ENCODE measurements around the gene EP400. TPM values are rescaled to one million over a fixed set of nuclear protein-coding genes. Genes with fewer than 3 reads are reported as not detected.

EP400 gene
- polyA plus RNA-seq, 4 donors = 8.6 to 28.9 (median 12.8) TPM

DNA sequence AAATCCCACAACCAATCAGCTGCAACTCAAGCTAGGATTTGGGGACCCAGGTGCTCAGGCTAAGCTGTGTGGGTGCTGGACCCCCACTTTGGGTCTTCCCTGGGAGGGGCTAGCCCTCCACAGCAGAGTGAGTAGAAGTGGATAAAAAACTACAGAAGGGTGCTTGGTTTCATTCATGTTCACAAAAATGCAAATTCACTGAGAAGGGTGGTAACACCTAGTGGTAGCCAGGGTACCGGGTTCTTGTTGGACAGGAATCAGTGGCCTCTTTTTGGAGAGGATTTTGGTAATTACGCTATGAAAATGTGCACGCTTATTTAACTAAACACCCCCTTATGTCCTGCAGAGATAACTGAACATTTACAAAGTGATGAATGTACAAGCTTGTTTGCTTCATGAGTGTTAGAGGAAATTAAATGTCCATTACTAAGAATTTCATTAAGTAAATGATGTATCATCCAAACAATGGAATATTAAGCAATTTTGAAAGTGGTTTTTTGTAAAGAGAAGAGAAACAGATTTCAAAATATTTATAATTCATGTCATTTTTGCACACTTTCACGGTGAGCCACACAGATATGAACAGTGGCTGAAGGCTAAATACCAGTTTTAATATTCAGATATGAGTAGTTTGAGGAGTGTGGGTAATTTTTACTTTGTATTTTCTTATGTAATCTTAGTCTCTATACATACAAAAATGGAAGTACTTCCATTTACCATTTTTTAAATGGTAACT is 116.0 kb downstream of the EP400 start:
- 75 to 87% (median 86%) methylated on average over 4 of the region's 4 CpGs for WGBS, 3 donors
- H3K36me3 ChIP-seq (ENCODE audit: control insufficient read depth in 3 of 3, insufficient read depth in 2 of 3, low read depth in 1 of 3, low read length in 3 of 3) = peaks cover 9 to 84% (median 13%) of the 10 kb centered on the region in 3 donors
- DNase-seq (no peak), FAIRE-seq (no peak)
- no peaks in the 10 kb centered on the region for H3K9me3 ChIP-seq (ENCODE audit: control insufficient read depth in 2 of 2, insufficient read depth in 1 of 2, low read depth in 1 of 2, low read length in 1 of 2)
- H3K27me3 ChIP-seq (ENCODE audit: control insufficient read depth in 3 of 3, insufficient read depth in 3 of 3, low read length in 3 of 3) = no peaks in the 10 kb centered on the region
- no peak overlapping the region for H3K27ac ChIP-seq (ENCODE audit: low read depth in 1 of 3, low read length in 2 of 3)
- no peaks in the 10 kb centered on the region for H3K4me1 ChIP-seq (ENCODE audit: control insufficient read depth in 3 of 3, insufficient read depth in 2 of 3, low read depth in 1 of 3, low read length in 2 of 3)
- H3K4me3 ChIP-seq (ENCODE audit: low read depth in 1 of 3, low read length in 3 of 3) = no peak overlapping the region

- 63 to 89% (median 65%) methylated on average over 13 of the region's 13 CpGs for WGBS, 3 donors
- DNase-seq (peak in 1 of 2 donors; percentile 31), FAIRE-seq (no peak)
- Histone ChIP-seq H3K4me3 (ENCODE audit: low read depth in 1 of 3, low read length in 3 of 3) (no peak overlapping the region), H3K9me3 (ENCODE audit: control insufficient read depth in 2 of 2, insufficient read depth in 1 of 2, low read depth in 1 of 2, low read length in 1 of 2) (no peaks in the 10 kb centered on the region), H3K4me1 (ENCODE audit: control insufficient read depth in 3 of 3, insufficient read depth in 2 of 3, low read depth in 1 of 3, low read length in 2 of 3) (no peaks in the 10 kb centered on the region), H3K27ac (ENCODE audit: low read depth in 1 of 3, low read length in 2 of 3) (no peak overlapping the region), H3K27me3 (ENCODE audit: control insufficient read depth in 3 of 3, insufficient read depth in 3 of 3, low read length in 3 of 3) (no peaks in the 10 kb centered on the region), H3K36me3 (ENCODE audit: control insufficient read depth in 3 of 3, insufficient read depth in 2 of 3, low read depth in 1 of 3, low read length in 3 of 3) (peaks cover 9 to 83% (median 13%) of the 10 kb centered on the region in 3 donors)
Observed at GRCh38 chr12:132066345-132066685, 116.6 kb downstream of the EP400 start.

DNA sequence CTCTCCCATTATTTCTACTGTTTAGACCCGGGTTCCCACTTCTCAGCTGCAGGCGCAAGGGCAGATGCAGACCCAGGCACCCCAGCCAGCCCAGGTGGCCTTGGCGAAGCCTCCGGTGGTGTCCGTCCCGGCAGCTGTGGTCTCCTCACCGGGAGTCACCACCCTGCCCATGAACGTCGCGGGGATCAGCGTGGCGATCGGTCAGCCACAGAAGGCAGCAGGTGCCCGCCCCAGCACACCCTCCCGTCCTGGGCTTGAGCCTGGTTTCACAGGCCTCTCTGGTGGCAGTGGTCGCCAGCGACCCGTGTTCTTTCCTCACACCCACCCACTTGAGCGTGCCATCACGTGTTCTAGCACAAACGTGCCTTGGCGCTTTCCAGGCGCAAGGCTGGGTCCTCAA is 117.0 kb downstream of the EP400 start:
- Histone ChIP-seq H3K9me3 (ENCODE audit: control insufficient read depth in 2 of 2, insufficient read depth in 1 of 2, low read depth in 1 of 2, low read length in 1 of 2) (no peaks in the 10 kb centered on the region), H3K4me3 (ENCODE audit: low read depth in 1 of 3, low read length in 3 of 3) (no peak overlapping the region), H3K27ac (ENCODE audit: low read depth in 1 of 3, low read length in 2 of 3) (no peak overlapping the region), H3K27me3 (ENCODE audit: control insufficient read depth in 3 of 3, insufficient read depth in 3 of 3, low read length in 3 of 3) (no peaks in the 10 kb centered on the region), H3K4me1 (ENCODE audit: control insufficient read depth in 3 of 3, insufficient read depth in 2 of 3, low read depth in 1 of 3, low read length in 2 of 3) (no peaks in the 10 kb centered on the region), H3K36me3 (ENCODE audit: control insufficient read depth in 3 of 3, insufficient read depth in 2 of 3, low read depth in 1 of 3, low read length in 3 of 3) (peaks cover 13 to 81% (median 14%) of the 10 kb centered on the region in 3 donors)
- WGBS, 3 donors = 93 to 96% (median 94%) methylated on average over 23 of the region's 23 CpGs
- DNase-seq (no peak), FAIRE-seq (no peak)

GRCh38 chr12:132067182-132067581 is 117.4 kb downstream of the EP400 start:
- Histone ChIP-seq H3K27ac (ENCODE audit: low read depth in 1 of 3, low read length in 2 of 3) (no peak overlapping the region), H3K4me3 (ENCODE audit: low read depth in 1 of 3, low read length in 3 of 3) (no peak overlapping the region), H3K36me3 (ENCODE audit: control insufficient read depth in 3 of 3, insufficient read depth in 2 of 3, low read depth in 1 of 3, low read length in 3 of 3) (peaks cover 13 to 80% (median 14%) of the 10 kb centered on the region in 3 donors), H3K9me3 (ENCODE audit: control insufficient read depth in 2 of 2, insufficient read depth in 1 of 2, low read depth in 1 of 2, low read length in 1 of 2) (no peaks in the 10 kb centered on the region), H3K27me3 (ENCODE audit: control insufficient read depth in 3 of 3, insufficient read depth in 3 of 3, low read length in 3 of 3) (no peaks in the 10 kb centered on the region), H3K4me1 (ENCODE audit: control insufficient read depth in 3 of 3, insufficient read depth in 2 of 3, low read depth in 1 of 3, low read length in 2 of 3) (no peaks in the 10 kb centered on the region)
- 89 to 99% (median 99%) methylated on average over 7 of the region's 7 CpGs for WGBS, 3 donors
- FAIRE-seq (no peak), DNase-seq (no peak)

- Histone ChIP-seq H3K36me3 (ENCODE audit: control insufficient read depth in 3 of 3, insufficient read depth in 2 of 3, low read depth in 1 of 3, low read length in 3 of 3) (peaks cover 9 to 72% (median 13%) of the 10 kb centered on the region in 3 donors), H3K27me3 (ENCODE audit: control insufficient read depth in 3 of 3, insufficient read depth in 3 of 3, low read length in 3 of 3) (no peaks in the 10 kb centered on the region), H3K4me3 (ENCODE audit: low read depth in 1 of 3, low read length in 3 of 3) (no peak overlapping the region), H3K9me3 (ENCODE audit: control insufficient read depth in 2 of 2, insufficient read depth in 1 of 2, low read depth in 1 of 2, low read length in 1 of 2) (no peaks in the 10 kb centered on the region), H3K27ac (ENCODE audit: low read depth in 1 of 3, low read length in 2 of 3) (no peak overlapping the region), H3K4me1 (ENCODE audit: control insufficient read depth in 3 of 3, insufficient read depth in 2 of 3, low read depth in 1 of 3, low read length in 2 of 3) (no peaks in the 10 kb centered on the region)
- DNase-seq = no peak
- 92 to 98% (median 98%) methylated on average over 5 of the region's 5 CpGs for WGBS, 3 donors
- FAIRE-seq = no peak
Observed at GRCh38 chr12:132068250-132068649, 118.5 kb downstream of the EP400 start.

GRCh38 chr12:132069336-132069985 is 119.7 kb downstream of the EP400 start:
- no peaks in the 10 kb centered on the region for H3K27me3 ChIP-seq (ENCODE audit: control insufficient read depth in 3 of 3, insufficient read depth in 3 of 3, low read length in 3 of 3)
- H3K9me3 ChIP-seq (ENCODE audit: control insufficient read depth in 2 of 2, insufficient read depth in 1 of 2, low read depth in 1 of 2, low read length in 1 of 2) = no peaks in the 10 kb centered on the region
- H3K4me3 ChIP-seq (ENCODE audit: low read depth in 1 of 3, low read length in 3 of 3) = no peak overlapping the region
- no peak for FAIRE-seq
- no peak overlapping the region for H3K27ac ChIP-seq (ENCODE audit: low read depth in 1 of 3, low read length in 2 of 3)
- DNase-seq = no peak
- H3K4me1 ChIP-seq (ENCODE audit: control insufficient read depth in 3 of 3, insufficient read depth in 2 of 3, low read depth in 1 of 3, low read length in 2 of 3) = no peaks in the 10 kb centered on the region
- WGBS, 3 donors = 95 to 97% (median 95%) methylated on average over 26 of the region's 26 CpGs
- H3K36me3 ChIP-seq (ENCODE audit: control insufficient read depth in 3 of 3, insufficient read depth in 2 of 3, low read depth in 1 of 3, low read length in 3 of 3) = peaks cover 9 to 66% (median 16%) of the 10 kb centered on the region in 3 donors

DNA sequence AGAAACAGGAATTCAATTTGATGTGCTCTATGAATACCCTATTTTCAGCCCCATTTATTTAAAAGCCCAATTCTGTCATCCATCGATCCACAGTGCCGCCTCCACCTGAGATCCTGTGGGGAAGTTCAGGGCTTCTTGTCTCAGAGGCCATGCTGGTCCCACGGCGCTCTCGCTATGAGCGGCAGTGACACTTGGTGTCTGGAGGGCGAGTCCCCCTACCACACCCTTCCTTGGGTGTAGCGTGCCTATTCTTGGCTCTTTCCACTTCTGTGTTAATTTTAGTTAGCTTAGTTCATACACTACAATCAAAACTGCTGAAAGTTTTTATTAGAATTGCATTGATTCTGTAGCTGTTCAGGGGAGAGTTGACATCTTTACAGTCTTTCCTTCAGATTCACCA is 120.6 kb downstream of the EP400 start:
- Histone ChIP-seq H3K36me3 (ENCODE audit: control insufficient read depth in 3 of 3, insufficient read depth in 2 of 3, low read depth in 1 of 3, low read length in 3 of 3) (peaks cover 6 to 64% (median 14%) of the 10 kb centered on the region in 3 donors), H3K27me3 (ENCODE audit: control insufficient read depth in 3 of 3, insufficient read depth in 3 of 3, low read length in 3 of 3) (no peaks in the 10 kb centered on the region), H3K4me3 (ENCODE audit: low read depth in 1 of 3, low read length in 3 of 3) (no peak overlapping the region), H3K9me3 (ENCODE audit: control insufficient read depth in 2 of 2, insufficient read depth in 1 of 2, low read depth in 1 of 2, low read length in 1 of 2) (no peaks in the 10 kb centered on the region), H3K4me1 (ENCODE audit: control insufficient read depth in 3 of 3, insufficient read depth in 2 of 3, low read depth in 1 of 3, low read length in 2 of 3) (no peaks in the 10 kb centered on the region), H3K27ac (ENCODE audit: low read depth in 1 of 3, low read length in 2 of 3) (no peak overlapping the region)
- 85 to 97% (median 89%) methylated on average over 8 of the region's 8 CpGs for WGBS, 3 donors
- no peak for DNase-seq
- no peak for FAIRE-seq

DNA sequence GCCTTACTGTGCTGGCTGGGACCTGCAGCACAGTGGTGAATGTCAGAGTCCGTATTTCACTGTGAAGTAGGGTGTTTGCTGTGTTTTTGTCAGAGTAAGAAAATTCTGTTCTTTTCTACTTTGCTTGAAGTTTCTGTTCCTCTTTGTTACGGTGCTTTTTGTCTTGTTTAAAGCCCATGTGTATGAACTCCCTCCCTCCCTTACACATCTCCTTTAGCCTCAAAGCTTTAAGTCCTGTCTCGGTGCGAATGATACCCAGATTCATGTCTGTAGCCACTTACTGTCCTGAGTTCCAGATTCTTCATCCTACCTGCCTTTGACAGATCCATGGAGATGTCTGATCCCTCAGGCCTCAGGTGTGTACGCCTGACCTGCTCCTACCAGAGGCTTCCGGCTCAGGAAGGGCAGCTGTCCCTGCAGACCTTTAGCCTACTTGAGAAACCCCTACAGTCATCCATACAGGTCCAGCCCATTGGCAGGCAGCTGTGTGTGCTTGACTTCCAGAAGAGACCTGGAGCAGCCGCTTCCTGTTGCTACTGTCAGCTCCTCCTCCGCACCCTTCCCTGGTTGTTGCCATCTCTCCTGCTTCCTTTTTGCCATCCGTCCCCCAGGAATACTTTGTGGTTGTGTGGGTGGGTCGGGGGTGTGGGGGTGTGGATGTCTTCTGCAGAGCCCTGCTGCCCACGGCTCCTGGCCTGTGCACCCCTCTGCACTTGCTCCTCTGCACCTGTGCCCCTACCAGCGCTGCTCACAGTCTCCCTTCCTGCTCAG is 121.5 kb downstream of the EP400 start:
- H3K4me3 ChIP-seq (ENCODE audit: low read depth in 1 of 3, low read length in 3 of 3) = no peak overlapping the region

More for the DNA sequence above, 121.5 kb downstream of the EP400 start:
- DNase-seq = no peak
- Histone ChIP-seq H3K4me1 (ENCODE audit: control insufficient read depth in 3 of 3, insufficient read depth in 2 of 3, low read depth in 1 of 3, low read length in 2 of 3) (no peaks in the 10 kb centered on the region), H3K27me3 (ENCODE audit: control insufficient read depth in 3 of 3, insufficient read depth in 3 of 3, low read length in 3 of 3) (no peaks in the 10 kb centered on the region), H3K27ac (ENCODE audit: low read depth in 1 of 3, low read length in 2 of 3) (peak overlapping the region in 1 of 3 donors; percentile 51), H3K36me3 (ENCODE audit: control insufficient read depth in 3 of 3, insufficient read depth in 2 of 3, low read depth in 1 of 3, low read length in 3 of 3) (peaks cover 5 to 69% (median 11%) of the 10 kb centered on the region in 3 donors), H3K9me3 (ENCODE audit: control insufficient read depth in 2 of 2, insufficient read depth in 1 of 2, low read depth in 1 of 2, low read length in 1 of 2) (no peaks in the 10 kb centered on the region)
- WGBS, 3 donors = 77 to 95% (median 89%) methylated on average over 12 of the region's 12 CpGs
- no peak for FAIRE-seq

All from small intestine (tissue), 7 donors.